Measurements from ENCODE around the gene APOL4. TPM values are rescaled to one million over a fixed set of nuclear protein-coding genes. Genes with fewer than 3 reads are reported as not detected.

Gene APOL4
- total RNA-seq, 1 donor from 2014 or later = not detected

- FAIRE-seq (no peak), DNase-seq (ENCODE audit: low read depth) (no peak)
- no peak overlapping the region for H2AFZ ChIP-seq (ENCODE audit: low read depth, low read length)
- H3K4me3 ChIP-seq (ENCODE audit: insufficient read depth, low read depth, low read length) = no peak overlapping the region
- H4K20me1 ChIP-seq (ENCODE audit: insufficient read depth, low read length) = peaks cover 34% of the 10 kb centered on the region
- no peak overlapping the region for H3K9ac ChIP-seq (ENCODE audit: low read length)
- H3K27ac ChIP-seq (ENCODE audit: low read depth, low read length) = no peak overlapping the region
- peaks cover 54% of the 10 kb centered on the region for H3K4me1 Mint-ChIP-seq (ENCODE audit: low read depth, unreplicated experiment)
- no peaks in the 10 kb centered on the region for H3K36me3 ChIP-seq (ENCODE audit: insufficient read depth, low read length)
- no peaks in the 10 kb centered on the region for H3K9me3 ChIP-seq (ENCODE audit: insufficient read depth, low read depth, low read length)
- no peak for TF ChIP-seq EZH2 (IDR thresholded peaks at IDR 0.05; ENCODE audit: insufficient read depth, low read length)
- no peak for TF ChIP-seq CTCF (IDR thresholded peaks at IDR 0.05; ENCODE audit: insufficient read depth, low read depth, low read length)
- no peak overlapping the region for H3K27ac Mint-ChIP-seq (ENCODE audit: unreplicated experiment)
- peaks cover 29% of the 10 kb centered on the region for H3K4me1 ChIP-seq (ENCODE audit: insufficient read depth, low read length)
- peaks cover 2% of the 10 kb centered on the region for H3K9me3 Mint-ChIP-seq (ENCODE audit: unreplicated experiment)
- peak overlapping the region; percentile 92 for H3K4me2 ChIP-seq (ENCODE audit: low read length)
- H3K27me3 Mint-ChIP-seq (ENCODE audit: low read depth, unreplicated experiment) = no peaks in the 10 kb centered on the region
- no peaks in the 10 kb centered on the region for H3K27me3 ChIP-seq (ENCODE audit: insufficient read depth, low read length)
- peak overlapping the region; percentile 93 for H3K4me3 Mint-ChIP-seq (ENCODE audit: unreplicated experiment)
- peaks cover 28% of the 10 kb centered on the region for H3K79me2 ChIP-seq (ENCODE audit: insufficient read depth, low read length)
- H3K36me3 Mint-ChIP-seq (ENCODE audit: low read depth, unreplicated experiment) = peaks cover 38% of the 10 kb centered on the region
Measured at GRCh38 chr22:36236388-36237319, 35.0 kb upstream of the APOL4 start.

GRCh38 chr22:36235585-36235984 is 34.0 kb upstream of the APOL4 start:
- Mint-ChIP-seq H3K36me3 (ENCODE audit: low read depth, unreplicated experiment) (peaks cover 45% of the 10 kb centered on the region), H3K27me3 (ENCODE audit: low read depth, unreplicated experiment) (no peaks in the 10 kb centered on the region), H3K27ac (ENCODE audit: unreplicated experiment) (no peak overlapping the region), H3K4me1 (ENCODE audit: low read depth, unreplicated experiment) (peaks cover 54% of the 10 kb centered on the region), H3K4me3 (ENCODE audit: unreplicated experiment) (peak overlapping the region; percentile 93), H3K9me3 (ENCODE audit: unreplicated experiment) (peaks cover 2% of the 10 kb centered on the region)
- Histone ChIP-seq H3K9me3 (ENCODE audit: insufficient read depth, low read depth, low read length) (no peaks in the 10 kb centered on the region), H3K27me3 (ENCODE audit: insufficient read depth, low read length) (no peaks in the 10 kb centered on the region), H3K36me3 (ENCODE audit: insufficient read depth, low read length) (no peaks in the 10 kb centered on the region), H3K27ac (ENCODE audit: low read depth, low read length) (no peak overlapping the region), H2AFZ (ENCODE audit: low read depth, low read length) (no peak overlapping the region), H3K4me1 (ENCODE audit: insufficient read depth, low read length) (peaks cover 29% of the 10 kb centered on the region), H3K9ac (ENCODE audit: low read length) (no peak overlapping the region), H3K4me3 (ENCODE audit: insufficient read depth, low read depth, low read length) (no peak overlapping the region), H3K79me2 (ENCODE audit: insufficient read depth, low read length) (peaks cover 28% of the 10 kb centered on the region), H3K4me2 (ENCODE audit: low read length) (peak overlapping the region; percentile 20), H4K20me1 (ENCODE audit: insufficient read depth, low read length) (peaks cover 34% of the 10 kb centered on the region)
- DNase-seq (ENCODE audit: low read depth) = no peak
- no peak for TF ChIP-seq EZH2 (IDR thresholded peaks at IDR 0.05; ENCODE audit: insufficient read depth, low read length)
- TF ChIP-seq CTCF (IDR thresholded peaks at IDR 0.05; ENCODE audit: insufficient read depth, low read depth, low read length) = no peak
- FAIRE-seq = no peak

- peaks cover 34% of the 10 kb centered on the region for H4K20me1 ChIP-seq (ENCODE audit: insufficient read depth, low read length)
- H3K27me3 ChIP-seq (ENCODE audit: insufficient read depth, low read length) = no peaks in the 10 kb centered on the region
- no peaks in the 10 kb centered on the region for H3K9me3 ChIP-seq (ENCODE audit: insufficient read depth, low read depth, low read length)
- no peak overlapping the region for H3K27ac Mint-ChIP-seq (ENCODE audit: unreplicated experiment)
- H3K4me2 ChIP-seq (ENCODE audit: low read length) = no peak overlapping the region
- H3K27ac ChIP-seq (ENCODE audit: low read depth, low read length) = no peak overlapping the region
- no peak for FAIRE-seq
- H3K9ac ChIP-seq (ENCODE audit: low read length) = no peak overlapping the region
- H2AFZ ChIP-seq (ENCODE audit: low read depth, low read length) = no peak overlapping the region
- peaks cover 28% of the 10 kb centered on the region for H3K79me2 ChIP-seq (ENCODE audit: insufficient read depth, low read length)
- peaks cover 50% of the 10 kb centered on the region for H3K36me3 Mint-ChIP-seq (ENCODE audit: low read depth, unreplicated experiment)
- H3K4me3 ChIP-seq (ENCODE audit: insufficient read depth, low read depth, low read length) = no peak overlapping the region
- DNase-seq (ENCODE audit: low read depth) = no peak
- TF ChIP-seq EZH2 (IDR thresholded peaks at IDR 0.05; ENCODE audit: insufficient read depth, low read length) (no peak), CTCF (IDR thresholded peaks at IDR 0.05; ENCODE audit: insufficient read depth, low read depth, low read length) (no peak)
- H3K4me1 ChIP-seq (ENCODE audit: insufficient read depth, low read length) = peaks cover 28% of the 10 kb centered on the region
- H3K36me3 ChIP-seq (ENCODE audit: insufficient read depth, low read length) = no peaks in the 10 kb centered on the region
- peaks cover 49% of the 10 kb centered on the region for H3K4me1 Mint-ChIP-seq (ENCODE audit: low read depth, unreplicated experiment)
- peak overlapping the region; percentile 93 for H3K4me3 Mint-ChIP-seq (ENCODE audit: unreplicated experiment)
- H3K9me3 Mint-ChIP-seq (ENCODE audit: unreplicated experiment) = peaks cover 2% of the 10 kb centered on the region
- H3K27me3 Mint-ChIP-seq (ENCODE audit: low read depth, unreplicated experiment) = no peaks in the 10 kb centered on the region
Measured at GRCh38 chr22:36234919-36235318, 33.3 kb upstream of the APOL4 start.

Data from astrocyte (in vitro differentiated cells and primary cell).